ENCODE results near the gene TM7SF2. TPM values are rescaled to one million over a fixed set of nuclear protein-coding genes. Genes with fewer than 3 reads are reported as not detected.
A peak's percentile ranks its signal among the peaks of the same experiment; 100 is the strongest.

The TM7SF2 gene
- total RNA-seq, 1 donor from 2014 or later: 104 TPM

DNA sequence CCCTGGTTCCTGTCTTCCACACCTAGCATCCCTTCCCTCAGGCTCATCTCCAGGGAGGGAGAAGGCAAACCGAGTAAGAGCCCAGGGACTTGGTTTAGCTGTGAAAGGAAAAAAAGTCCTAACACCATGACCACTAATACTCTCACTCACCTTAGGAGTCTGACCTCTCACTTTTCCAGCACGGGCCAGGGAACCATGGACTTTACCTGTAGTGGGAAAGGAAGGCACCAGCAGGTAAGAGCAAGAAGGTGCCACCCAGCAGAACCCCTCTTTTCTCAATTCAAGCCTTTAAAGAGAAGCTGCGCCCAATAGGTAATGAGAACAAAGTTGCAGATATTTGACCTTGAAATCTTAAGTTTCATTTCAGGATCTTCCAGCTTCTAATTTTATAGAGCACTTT, 9.2 kb downstream of the TM7SF2 start:
- H3K27ac Mint-ChIP-seq (ENCODE audit: unreplicated experiment): peak overlapping the region; percentile 99
- H3K36me3 Mint-ChIP-seq (ENCODE audit: low read depth): peaks cover 15% of the 10 kb centered on the region

GRCh38 chr11:65121447-65121864, 9.8 kb downstream of the TM7SF2 start:
- Mint-ChIP-seq H3K9me3 (no peaks in the 10 kb centered on the region), H3K27ac (ENCODE audit: unreplicated experiment) (peak overlapping the region; percentile 99), H3K27me3 (ENCODE audit: low read depth) (peaks cover 6% of the 10 kb centered on the region), H3K36me3 (ENCODE audit: low read depth) (peaks cover 17% of the 10 kb centered on the region), H3K4me1 (peaks cover 49% of the 10 kb centered on the region), H3K4me3 (peak overlapping the region; percentile 100)
- no peak for TF ChIP-seq CTCF (conservative IDR thresholded peaks at IDR 0.05)
- DNase-seq (ENCODE audit: low read depth, low spot score): no peak

More for the DNA sequence above, 9.2 kb downstream of the TM7SF2 start:
- TF ChIP-seq CTCF (conservative IDR thresholded peaks at IDR 0.05): no peak
- H3K4me3 Mint-ChIP-seq: peak overlapping the region; percentile 100
- no peak for DNase-seq (ENCODE audit: low read depth, low spot score)
- H3K9me3 Mint-ChIP-seq: no peaks in the 10 kb centered on the region
- peaks cover 6% of the 10 kb centered on the region for H3K27me3 Mint-ChIP-seq (ENCODE audit: low read depth)
- peaks cover 49% of the 10 kb centered on the region for H3K4me1 Mint-ChIP-seq

- Mint-ChIP-seq H3K27me3 (ENCODE audit: low read depth) (peaks cover 6% of the 10 kb centered on the region), H3K36me3 (ENCODE audit: low read depth) (peaks cover 19% of the 10 kb centered on the region), H3K27ac (ENCODE audit: unreplicated experiment) (peak within 1 kb of the TSS; percentile 99), H3K4me1 (peaks cover 46% of the 10 kb centered on the region), H3K4me3 (peak within 1 kb of the TSS; percentile 100), H3K9me3 (no peaks in the 10 kb centered on the region)
- TF ChIP-seq CTCF (conservative IDR thresholded peaks at IDR 0.05): no peak
- peak; percentile 94 for DNase-seq (ENCODE audit: low read depth, low spot score)
Observed at GRCh38 chr11:65121865-65122696, 10.4 kb downstream of the TM7SF2 start, which contains the start of the genes FAU and MRPL49. Gene FAU, minus strand, starts transcription at chr11:65122134. Its CDS starts 321 bp downstream, at chr11:65121813. Gene MRPL49, plus strand, starts transcription at chr11:65122321. Its CDS starts 26 bp downstream, at chr11:65122347.

GRCh38 chr11:65124480-65125196, 13.0 kb downstream of the TM7SF2 start:
- peaks cover 13% of the 10 kb centered on the region for H3K36me3 Mint-ChIP-seq (ENCODE audit: low read depth)
- DNase-seq (ENCODE audit: low read depth, low spot score): no peak

More at GRCh38 chr11:65124480-65125196, 13.0 kb downstream of the TM7SF2 start:
- Mint-ChIP-seq H3K9me3 (no peaks in the 10 kb centered on the region), H3K27ac (ENCODE audit: unreplicated experiment) (no peak overlapping the region), H3K27me3 (ENCODE audit: low read depth) (no peaks in the 10 kb centered on the region), H3K4me1 (peaks cover 30% of the 10 kb centered on the region), H3K4me3 (peak overlapping the region; percentile 82)
- TF ChIP-seq CTCF (conservative IDR thresholded peaks at IDR 0.05): no peak

Measured in neural crest cell (in vitro differentiated cells).